Neural cell (in vitro differentiated cells): ENCODE data around the gene MYPN. TPM values are rescaled to one million over a fixed set of nuclear protein-coding genes. Genes with fewer than 3 reads are reported as not detected.
"Not testable (repeated sequence)": the region's sequence is repeated elsewhere in the genome, so short reads cannot be mapped to it uniquely, and the experiment has no call there.

Experiments
- H2AFZ ChIP-seq: fragments of 200-600, 300-800 bp; sonication (generic), shearing (Covaris generic); 2 replicates; pipeline ENCODE4 v1.6.0; 2014; ENCODE audit warnings: low read depth, mild to moderate bottlenecking, antibody characterized with exemption, low read length, moderate library complexity
- H3F3A ChIP-seq: fragments of 200-600 bp; shearing (Covaris generic); 2 replicates; pipeline ENCODE4 v1.6.1; 2016; ENCODE audit warnings: mild to moderate bottlenecking, moderate library complexity, mixed read lengths, antibody characterized with exemption, low read length; ENCODE audit not compliant: insufficient read depth, poor library complexity, severe bottlenecking
- H3K27ac ChIP-seq: fragments of 200-600, 300-800 bp; sonication (generic), shearing (Covaris generic); 2 replicates; pipeline ENCODE4 v1.5.1; 2014; ENCODE audit warnings: mild to moderate bottlenecking, low read length, moderate library complexity
- H3K27me3 ChIP-seq: fragments of 300-800, 200-600 bp; sonication (generic), shearing (Covaris generic); 2 replicates; pipeline ENCODE4 v1.6.0; 2014; ENCODE audit warnings: mild to moderate bottlenecking, low read depth, low read length, moderate library complexity; ENCODE audit not compliant: insufficient read depth
- H3K36me3 ChIP-seq: fragments of 300-800, 200-600 bp; sonication (generic), shearing (Covaris generic); 2 replicates; pipeline ENCODE4 v1.5.1; 2014; ENCODE audit warnings: mild to moderate bottlenecking, antibody characterized with exemption, low read length, moderate library complexity; ENCODE audit not compliant: insufficient read depth
- H3K4me2 ChIP-seq: fragments of 300-800, 200-600 bp; sonication (generic), shearing (Covaris generic); 2 replicates; pipeline ENCODE4 v1.6.0; 2014; ENCODE audit warnings: mild to moderate bottlenecking, low read length
- H3K4me3 ChIP-seq: fragments of 300-800, 200-600 bp; sonication (generic), shearing (Covaris generic); 2 replicates; pipeline ENCODE4 v1.5.1; 2014; ENCODE audit warnings: mild to moderate bottlenecking, low read length, moderate library complexity
- H3K79me2 ChIP-seq: fragments of 200-600 bp; shearing (Covaris generic); replicated peaks from 2 replicates; pipeline ENCODE4 v1.6.0; 2014; ENCODE audit warnings: mild to moderate bottlenecking, low read length, moderate library complexity; ENCODE audit not compliant: insufficient read depth
- H3K9ac ChIP-seq: fragments of 300-800, 200-600 bp; sonication (generic), shearing (Covaris generic); 2 replicates; pipeline ENCODE4 v1.6.1; 2016; ENCODE audit warnings: mild to moderate bottlenecking, low read length, mixed read lengths
- H3K9me2 ChIP-seq: fragments of 200-600 bp; shearing (Covaris generic); 2 replicates; pipeline ENCODE4 v1.6.1; 2016; ENCODE audit warnings: mild to moderate bottlenecking, low read length, mixed read lengths; ENCODE audit not compliant: insufficient read depth
- H3K9me3 ChIP-seq: fragments of 200-600, 300-800 bp; sonication (generic), shearing (Covaris generic); 2 replicates; pipeline ENCODE4 v1.6.1; 2016; ENCODE audit warnings: mild to moderate bottlenecking, mixed run types, low read length, moderate library complexity, mixed read lengths
- H4K20me1 ChIP-seq: fragments of 200-600 bp; shearing (Covaris generic); 2 replicates; pipeline ENCODE4 v1.6.1; 2016; ENCODE audit warnings: mild to moderate bottlenecking, mixed run types; ENCODE audit not compliant: insufficient read depth
- EP300 ChIP-seq: fragments of 450-650 bp; conservative IDR thresholded peaks from 2 replicates; pipeline ENCODE4 v1.6.1; 2014; ENCODE audit warnings: antibody characterized with exemption, mild to moderate bottlenecking, moderate library complexity; ENCODE audit not compliant: poor library complexity, severe bottlenecking
- EZH2 ChIP-seq: fragments of 200-600, 300-800 bp; shearing (Covaris generic), sonication (generic); IDR thresholded peaks from 2 replicates; pipeline ENCODE4 v1.6.1; 2014; ENCODE audit warnings: antibody characterized with exemption, low read length, borderline replicate concordance, mild to moderate bottlenecking; ENCODE audit not compliant: insufficient read depth, poor library complexity, severe bottlenecking
- MXI1 ChIP-seq: fragments of 450-650 bp; conservative IDR thresholded peaks from 2 replicates; pipeline ENCODE4 v1.6.1; 2014; ENCODE audit warnings: antibody characterized with exemption, mild to moderate bottlenecking; ENCODE audit not compliant: poor library complexity, severe bottlenecking
- POLR2AphosphoS5 ChIP-seq: IDR thresholded peaks from 2 replicates; pipeline ENCODE4 v1.6.1; 2012
- RAD21 ChIP-seq: fragments of 450-650 bp; conservative IDR thresholded peaks from 2 replicates; pipeline ENCODE4 v1.6.1; 2014; ENCODE audit warnings: antibody characterized with exemption, mild to moderate bottlenecking, moderate library complexity
- SMC3 ChIP-seq: fragments of 450-650 bp; conservative IDR thresholded peaks from 2 replicates; pipeline ENCODE4 v1.6.1; 2014; ENCODE audit warnings: antibody characterized with exemption, mild to moderate bottlenecking, moderate library complexity; ENCODE audit not compliant: poor library complexity
- TAF1 ChIP-seq: IDR thresholded peaks from 2 replicates; pipeline ENCODE4 v1.6.1; 2012; ENCODE audit warnings: low read depth
- polyA plus RNA-seq: library from polyadenylated mRNA; depleted of rRNA; stranded (reverse); fragments of >200 nt; gene quantifications from 2 replicates; pipeline ENCODE4 v1.2.3, GENCODE V29; 2014
- TF ChIP-seq, protein P1 (sequence below): IDR thresholded peaks from 2 replicates; pipeline ENCODE4 v1.6.1; 2012; ENCODE audit warnings: borderline replicate concordance
- TF ChIP-seq, protein P2 (sequence below): fragments of 450-650 bp; IDR thresholded peaks from 2 replicates; pipeline ENCODE4 v1.5.1; 2014; ENCODE audit warnings: antibody characterized with exemption, mild to moderate bottlenecking, moderate library complexity; ENCODE audit not compliant: poor library complexity, severe bottlenecking

The MYPN gene
- polyA plus RNA-seq, 1 donor from 2014 or later, result not detected

DNA sequence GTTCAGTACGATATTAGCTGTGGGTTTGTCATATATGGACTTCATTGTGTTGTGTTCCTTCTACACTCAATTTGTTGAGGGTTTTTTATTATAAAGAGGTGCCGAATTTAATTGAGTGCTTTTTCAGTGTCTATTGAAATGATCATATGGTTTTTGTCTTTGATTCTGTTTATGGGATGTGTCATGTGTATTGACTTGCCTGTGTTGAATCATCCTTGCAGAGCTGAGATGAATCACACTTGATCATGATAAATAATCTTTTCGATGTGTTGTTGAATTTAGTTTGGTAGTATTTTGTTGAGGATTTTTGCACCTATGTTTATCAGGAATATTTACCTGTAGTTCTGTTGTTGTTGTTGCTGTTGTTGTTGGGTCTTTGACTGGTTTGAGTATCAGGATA is 82.8 kb downstream of the MYPN start:
- no peaks in the 10 kb centered on the region for H3K9me2 ChIP-seq
- no peaks in the 10 kb centered on the region for H3K79me2 ChIP-seq
- H2AFZ ChIP-seq, result no peak overlapping the region
- no peak overlapping the region for H3K4me2 ChIP-seq
- no peaks in the 10 kb centered on the region for H3K9me3 ChIP-seq
- H3K9ac ChIP-seq, result no peak overlapping the region
- H4K20me1 ChIP-seq, result no peaks in the 10 kb centered on the region
- no peak overlapping the region for H3K4me3 ChIP-seq
- no peaks in the 10 kb centered on the region for H3F3A ChIP-seq
- no peaks in the 10 kb centered on the region for H3K27me3 ChIP-seq
- no peak overlapping the region for H3K27ac ChIP-seq
- no peak for TF ChIP-seq SMC3
- no peak for TF ChIP-seq RAD21
- no peak for TF ChIP-seq EZH2
- TF ChIP-seq TAF1, result no peak
- TF ChIP-seq, protein P1, sequence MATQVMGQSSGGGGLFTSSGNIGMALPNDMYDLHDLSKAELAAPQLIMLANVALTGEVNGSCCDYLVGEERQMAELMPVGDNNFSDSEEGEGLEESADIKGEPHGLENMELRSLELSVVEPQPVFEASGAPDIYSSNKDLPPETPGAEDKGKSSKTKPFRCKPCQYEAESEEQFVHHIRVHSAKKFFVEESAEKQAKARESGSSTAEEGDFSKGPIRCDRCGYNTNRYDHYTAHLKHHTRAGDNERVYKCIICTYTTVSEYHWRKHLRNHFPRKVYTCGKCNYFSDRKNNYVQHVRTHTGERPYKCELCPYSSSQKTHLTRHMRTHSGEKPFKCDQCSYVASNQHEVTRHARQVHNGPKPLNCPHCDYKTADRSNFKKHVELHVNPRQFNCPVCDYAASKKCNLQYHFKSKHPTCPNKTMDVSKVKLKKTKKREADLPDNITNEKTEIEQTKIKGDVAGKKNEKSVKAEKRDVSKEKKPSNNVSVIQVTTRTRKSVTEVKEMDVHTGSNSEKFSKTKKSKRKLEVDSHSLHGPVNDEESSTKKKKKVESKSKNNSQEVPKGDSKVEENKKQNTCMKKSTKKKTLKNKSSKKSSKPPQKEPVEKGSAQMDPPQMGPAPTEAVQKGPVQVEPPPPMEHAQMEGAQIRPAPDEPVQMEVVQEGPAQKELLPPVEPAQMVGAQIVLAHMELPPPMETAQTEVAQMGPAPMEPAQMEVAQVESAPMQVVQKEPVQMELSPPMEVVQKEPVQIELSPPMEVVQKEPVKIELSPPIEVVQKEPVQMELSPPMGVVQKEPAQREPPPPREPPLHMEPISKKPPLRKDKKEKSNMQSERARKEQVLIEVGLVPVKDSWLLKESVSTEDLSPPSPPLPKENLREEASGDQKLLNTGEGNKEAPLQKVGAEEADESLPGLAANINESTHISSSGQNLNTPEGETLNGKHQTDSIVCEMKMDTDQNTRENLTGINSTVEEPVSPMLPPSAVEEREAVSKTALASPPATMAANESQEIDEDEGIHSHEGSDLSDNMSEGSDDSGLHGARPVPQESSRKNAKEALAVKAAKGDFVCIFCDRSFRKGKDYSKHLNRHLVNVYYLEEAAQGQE, result no peak
- no peaks in the 10 kb centered on the region for H3K36me3 ChIP-seq

DNA sequence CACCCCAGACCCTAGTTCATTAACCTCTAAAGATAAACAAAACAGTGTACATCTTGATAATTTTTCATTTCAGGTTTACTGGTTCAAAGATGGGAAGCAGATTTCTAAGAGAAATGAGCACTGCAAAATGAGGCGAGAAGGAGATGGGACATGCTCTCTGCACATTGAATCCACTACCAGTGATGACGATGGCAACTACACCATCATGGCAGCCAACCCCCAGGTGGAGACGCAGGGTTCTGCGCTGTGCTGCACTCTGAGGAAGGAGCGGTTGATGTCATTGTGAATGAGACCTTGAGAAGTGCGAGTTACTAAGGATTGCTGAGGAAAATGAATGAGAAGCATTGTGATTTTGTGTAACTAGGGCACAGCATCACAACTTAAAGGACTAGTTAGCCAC is 85.0 kb downstream of the MYPN start:
- Histone ChIP-seq H3K9me2 (no peaks in the 10 kb centered on the region), H3K4me2 (no peak overlapping the region), H3K27ac (no peak overlapping the region), H3K9ac (no peak overlapping the region), H3K27me3 (no peaks in the 10 kb centered on the region), H3F3A (no peaks in the 10 kb centered on the region), H4K20me1 (no peaks in the 10 kb centered on the region), H3K36me3 (no peaks in the 10 kb centered on the region), H3K79me2 (no peaks in the 10 kb centered on the region), H2AFZ (no peak overlapping the region), H3K4me3 (no peak overlapping the region), H3K9me3 (no peaks in the 10 kb centered on the region)
- no peak for TF ChIP-seq RAD21

DNA sequence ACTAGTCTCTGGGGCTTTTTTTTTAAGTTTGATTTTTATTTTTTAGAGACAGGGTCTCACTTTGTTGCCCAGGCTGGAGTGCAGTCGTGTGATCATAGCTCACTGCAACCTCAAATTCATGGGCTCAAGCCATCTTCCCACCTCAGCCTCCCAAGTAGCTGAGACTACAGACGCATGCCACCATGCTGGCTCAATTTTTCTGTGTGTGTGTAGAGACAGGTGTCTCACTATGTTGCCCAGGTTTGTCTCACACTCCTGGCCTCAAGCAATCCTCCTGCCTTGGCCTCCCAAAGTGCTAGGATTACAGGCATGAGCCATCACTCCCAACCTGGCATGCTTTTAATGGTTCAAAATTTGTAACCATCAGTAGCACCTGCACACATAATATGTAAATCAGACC is 86.5 kb downstream of the MYPN start:
- not testable (repeated sequence) for H3K9me2 ChIP-seq, H3K4me2 ChIP-seq, H3K9ac ChIP-seq, H3K36me3 ChIP-seq, H3K27me3 ChIP-seq, H2AFZ ChIP-seq, H3K79me2 ChIP-seq, H3K27ac ChIP-seq, H4K20me1 ChIP-seq, H3K4me3 ChIP-seq, H3F3A ChIP-seq, H3K9me3 ChIP-seq

DNA sequence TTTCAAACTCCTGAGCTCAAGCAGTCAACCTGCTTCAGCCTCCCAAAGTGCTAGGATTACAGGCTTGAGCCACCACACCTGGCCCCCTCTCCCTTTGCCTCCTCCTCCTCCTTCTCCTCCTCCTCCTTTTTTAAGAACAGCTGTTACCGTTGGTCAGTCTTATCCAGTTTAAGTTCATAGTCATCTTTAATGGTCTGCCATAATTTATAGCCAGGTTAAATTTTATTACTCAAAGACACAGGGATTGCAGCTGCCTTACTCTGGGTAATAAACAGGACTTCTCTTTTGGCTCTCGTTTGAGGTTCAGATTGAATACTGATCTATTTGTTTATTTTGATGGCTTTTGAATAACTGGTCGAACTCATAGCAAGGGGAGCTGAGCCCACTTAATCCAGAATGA is 87.4 kb downstream of the MYPN start:
- no peaks in the 10 kb centered on the region for H3K9me3 ChIP-seq
- no peaks in the 10 kb centered on the region for H3F3A ChIP-seq
- no peak overlapping the region for H3K4me3 ChIP-seq
- no peak overlapping the region for H2AFZ ChIP-seq
- no peak for TF ChIP-seq TAF1
- no peak for TF ChIP-seq MXI1
- no peak for TF ChIP-seq EP300
- no peak for TF ChIP-seq SMC3
- TF ChIP-seq, protein P1, result no peak
- TF ChIP-seq RAD21, result no peak
- TF ChIP-seq, protein P2, sequence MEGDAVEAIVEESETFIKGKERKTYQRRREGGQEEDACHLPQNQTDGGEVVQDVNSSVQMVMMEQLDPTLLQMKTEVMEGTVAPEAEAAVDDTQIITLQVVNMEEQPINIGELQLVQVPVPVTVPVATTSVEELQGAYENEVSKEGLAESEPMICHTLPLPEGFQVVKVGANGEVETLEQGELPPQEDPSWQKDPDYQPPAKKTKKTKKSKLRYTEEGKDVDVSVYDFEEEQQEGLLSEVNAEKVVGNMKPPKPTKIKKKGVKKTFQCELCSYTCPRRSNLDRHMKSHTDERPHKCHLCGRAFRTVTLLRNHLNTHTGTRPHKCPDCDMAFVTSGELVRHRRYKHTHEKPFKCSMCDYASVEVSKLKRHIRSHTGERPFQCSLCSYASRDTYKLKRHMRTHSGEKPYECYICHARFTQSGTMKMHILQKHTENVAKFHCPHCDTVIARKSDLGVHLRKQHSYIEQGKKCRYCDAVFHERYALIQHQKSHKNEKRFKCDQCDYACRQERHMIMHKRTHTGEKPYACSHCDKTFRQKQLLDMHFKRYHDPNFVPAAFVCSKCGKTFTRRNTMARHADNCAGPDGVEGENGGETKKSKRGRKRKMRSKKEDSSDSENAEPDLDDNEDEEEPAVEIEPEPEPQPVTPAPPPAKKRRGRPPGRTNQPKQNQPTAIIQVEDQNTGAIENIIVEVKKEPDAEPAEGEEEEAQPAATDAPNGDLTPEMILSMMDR, result no peak
- no peak for TF ChIP-seq POLR2AphosphoS5
- H3K4me2 ChIP-seq, result no peak overlapping the region
- H3K27me3 ChIP-seq, result no peaks in the 10 kb centered on the region
- H3K79me2 ChIP-seq, result no peaks in the 10 kb centered on the region
- H3K9me2 ChIP-seq, result no peaks in the 10 kb centered on the region
- H4K20me1 ChIP-seq, result no peaks in the 10 kb centered on the region
- H3K36me3 ChIP-seq, result no peaks in the 10 kb centered on the region
- no peak overlapping the region for H3K27ac ChIP-seq
- H3K9ac ChIP-seq, result no peak overlapping the region
